Peyer's patch (tissue), 4 donors: Measurements from ENCODE around the gene FAR2. TPM values are rescaled to one million over a fixed set of nuclear protein-coding genes. Genes with fewer than 3 reads are reported as not detected.

Source experiments
- DNase-seq, 3 donors: peaks; one replicate each; pipeline ENCODE4 v3.0.0-alpha.2; 2017 to 2019
- H3K27ac ChIP-seq, 4 donors: fragments of 200-600 bp; sonication (generic); one replicate each; pipeline ENCODE4 v1.5.1; 2016 to 2019
- H3K27me3 ChIP-seq, 2 donors: fragments of 200-600 bp; sonication (generic); one replicate each; pipeline ENCODE4 v1.5.1; 2019
- H3K36me3 ChIP-seq, 3 donors: fragments of 200-600 bp; sonication (generic); one replicate each; pipeline ENCODE4 v1.5.1; 2016 to 2019
- H3K4me1 ChIP-seq, 4 donors: fragments of 200-600 bp; sonication (generic); one replicate each; pipeline ENCODE4 v1.5.1; 2016 to 2019
- H3K4me3 ChIP-seq, 4 donors: fragments of 200-600 bp; sonication (generic); 1 replicate in 3 of 4; 2 replicates in 1 of 4; pipeline ENCODE4 v1.5.1; 2016 to 2019; ENCODE audit warnings: mild to moderate bottlenecking in 1 of 4
- H3K9me3 ChIP-seq, 4 donors: fragments of 200-600 bp; sonication (generic); one replicate each; pipeline ENCODE4 v1.5.1; 2016 to 2019; ENCODE audit warnings: mild to moderate bottlenecking in 1 of 4
- CTCF ChIP-seq, 6 experiments: fragments of 450-650 bp in 4 of 6; fragments of 200-600 bp in 2 of 6; sonication (generic) in 1 of 6; IDR thresholded peaks; one replicate each; pipeline ENCODE4 v1.5.1; 2017 to 2019; ENCODE audit warnings: antibody characterized with exemption in 6 of 6, mild to moderate bottlenecking in 3 of 6, moderate library complexity in 1 of 6
- POLR2A ChIP-seq, 2 donors: fragments of 450-650 bp; IDR thresholded peaks; one replicate each; pipeline ENCODE4 v1.5.1; 2017; ENCODE audit warnings: antibody characterized with exemption in 2 of 2, mild to moderate bottlenecking in 2 of 2, moderate library complexity in 2 of 2
- total RNA-seq, 4 donors: library from RNA; depleted of rRNA; stranded (reverse); fragments of >200 nt; gene quantifications; one replicate each; pipeline ENCODE4 v1.1.0, GENCODE V29; 2016

The FAR2 gene
- total RNA-seq, 4 donors from 2014 or later = 31.0 to 52.8 (median 40.1) TPM

- no peaks in the 10 kb centered on the region for H3K27me3 ChIP-seq
- no peaks in the 10 kb centered on the region for H3K4me1 ChIP-seq
- H3K36me3 ChIP-seq = no peaks in the 10 kb centered on the region
- H3K27ac ChIP-seq = no peak overlapping the region
- no peak overlapping the region for H3K4me3 ChIP-seq
- TF ChIP-seq CTCF (IDR thresholded peaks at IDR 0.05) (no peak), POLR2A (IDR thresholded peaks at IDR 0.05) (no peak)
- H3K9me3 ChIP-seq = no peaks in the 10 kb centered on the region
- DNase-seq = no peak
Observed at GRCh38 chr12:29234552-29234951, 85.5 kb downstream of the FAR2 start.

- no peaks in the 10 kb centered on the region for H3K9me3 ChIP-seq
- H3K36me3 ChIP-seq = no peaks in the 10 kb centered on the region
- no peak overlapping the region for H3K27ac ChIP-seq
- DNase-seq = no peak
- TF ChIP-seq POLR2A (IDR thresholded peaks at IDR 0.05) (no peak), CTCF (IDR thresholded peaks at IDR 0.05) (no peak)
- H3K4me3 ChIP-seq = no peak overlapping the region
- no peaks in the 10 kb centered on the region for H3K27me3 ChIP-seq
- H3K4me1 ChIP-seq = no peaks in the 10 kb centered on the region
Observed at GRCh38 chr12:29234965-29235626, 86.0 kb downstream of the FAR2 start.

- DNase-seq = no peak
- H3K4me1 ChIP-seq = peaks cover 0 to 22% (median 7%) of the 10 kb centered on the region in 4 donors
- TF ChIP-seq CTCF (IDR thresholded peaks at IDR 0.05) = no peak
- TF ChIP-seq POLR2A (IDR thresholded peaks at IDR 0.05) = no peak
- no peaks in the 10 kb centered on the region for H3K9me3 ChIP-seq
- H3K4me3 ChIP-seq = no peak overlapping the region
- H3K27me3 ChIP-seq = no peaks in the 10 kb centered on the region
- H3K36me3 ChIP-seq = no peaks in the 10 kb centered on the region
- no peak overlapping the region for H3K27ac ChIP-seq
Observed at GRCh38 chr12:29238822-29239291, 89.8 kb downstream of the FAR2 start.

GRCh38 chr12:29239336-29239735, 90.3 kb downstream of the FAR2 start:
- no peaks in the 10 kb centered on the region for H3K9me3 ChIP-seq
- H3K4me1 ChIP-seq = peaks cover 0 to 22% (median 7%) of the 10 kb centered on the region in 4 donors
- no peak for DNase-seq
- no peak overlapping the region for H3K27ac ChIP-seq
- H3K36me3 ChIP-seq = no peaks in the 10 kb centered on the region
- no peak for TF ChIP-seq POLR2A (IDR thresholded peaks at IDR 0.05)
- TF ChIP-seq CTCF (IDR thresholded peaks at IDR 0.05) = no peak
- no peak overlapping the region for H3K4me3 ChIP-seq
- H3K27me3 ChIP-seq = no peaks in the 10 kb centered on the region

GRCh38 chr12:29240441-29240840, 91.4 kb downstream of the FAR2 start:
- no peak for DNase-seq
- TF ChIP-seq CTCF (IDR thresholded peaks at IDR 0.05) (no peak), POLR2A (IDR thresholded peaks at IDR 0.05) (no peak)
- Histone ChIP-seq H3K27ac (no peak overlapping the region), H3K4me3 (no peak overlapping the region), H3K4me1 (peaks cover 0 to 22% (median 7%) of the 10 kb centered on the region in 4 donors), H3K36me3 (no peaks in the 10 kb centered on the region), H3K27me3 (no peaks in the 10 kb centered on the region), H3K9me3 (no peaks in the 10 kb centered on the region)
